IPS-18a (cell line): Measurements from ENCODE around the gene SNRPN.
"Not testable (repeated sequence)": the region's sequence is repeated elsewhere in the genome, so short reads cannot be mapped to it uniquely, and the experiment has no call there.

Experiments
- H3K27ac ChIP-seq: one replicate; pipeline ENCODE4 v1.5.1; 2013; ENCODE audit warnings: low read length
- H3K27me3 ChIP-seq: one replicate; pipeline ENCODE4 v1.6.1; 2013; ENCODE audit warnings: mild to moderate bottlenecking, low read length; ENCODE audit not compliant: control insufficient read depth, insufficient read depth
- H3K36me3 ChIP-seq: one replicate; pipeline ENCODE4 v1.6.1; 2013; ENCODE audit warnings: low read depth, low read length; ENCODE audit not compliant: control insufficient read depth
- H3K4me1 ChIP-seq: one replicate; pipeline ENCODE4 v1.6.1; 2013; ENCODE audit warnings: low read depth, low read length; ENCODE audit not compliant: control insufficient read depth
- H3K4me3 ChIP-seq: one replicate; pipeline ENCODE4 v1.5.1; 2013; ENCODE audit warnings: low read length
- H3K9ac ChIP-seq: one replicate; pipeline ENCODE4 v1.6.1; 2013; ENCODE audit warnings: mild to moderate bottlenecking, low read length, moderate library complexity
- H3K9me3 ChIP-seq: one replicate; pipeline ENCODE4 v1.6.1; 2013; ENCODE audit warnings: low read depth, low read length; ENCODE audit not compliant: control insufficient read depth

The SNRPN gene

GRCh38 chr15:24972707-24973106, 17.9 kb downstream of the SNRPN start:
- H3K9me3 ChIP-seq, H3K4me3 ChIP-seq, H3K27me3 ChIP-seq, H3K9ac ChIP-seq, H3K27ac ChIP-seq, H3K4me1 ChIP-seq: not testable (repeated sequence)
- H3K36me3 ChIP-seq = peaks cover 89% of the 10 kb centered on the region

GRCh38 chr15:24976932-24977331, 22.1 kb downstream of the SNRPN start:
- Histone ChIP-seq H3K4me3 (no peak overlapping the region), H3K9me3 (peaks cover 16% of the 10 kb centered on the region), H3K4me1 (no peaks in the 10 kb centered on the region), H3K36me3 (peaks cover 91% of the 10 kb centered on the region), H3K9ac (no peak overlapping the region), H3K27ac (no peak overlapping the region), H3K27me3 (no peaks in the 10 kb centered on the region)

GRCh38 chr15:24977686-24978085, 22.9 kb downstream of the SNRPN start:
- Histone ChIP-seq H3K36me3 (peaks cover 92% of the 10 kb centered on the region), H3K4me1 (no peaks in the 10 kb centered on the region)

GRCh38 chr15:24985224-24985623, 30.4 kb downstream of the SNRPN start:
- Histone ChIP-seq H3K4me1 (no peaks in the 10 kb centered on the region), H3K27ac (no peak overlapping the region), H3K9me3 (peaks cover 24% of the 10 kb centered on the region), H3K27me3 (no peaks in the 10 kb centered on the region), H3K4me3 (no peak overlapping the region), H3K36me3 (peaks cover 91% of the 10 kb centered on the region), H3K9ac (no peak overlapping the region)

More at GRCh38 chr15:24977686-24978085, 22.9 kb downstream of the SNRPN start:
- H3K4me3 ChIP-seq = no peak overlapping the region
- no peaks in the 10 kb centered on the region for H3K27me3 ChIP-seq
- H3K27ac ChIP-seq = no peak overlapping the region
- peaks cover 23% of the 10 kb centered on the region for H3K9me3 ChIP-seq
- H3K9ac ChIP-seq = no peak overlapping the region

GRCh38 chr15:24986653-24987052, 31.9 kb downstream of the SNRPN start:
- H3K9ac ChIP-seq = no peak overlapping the region
- H3K4me3 ChIP-seq = no peak overlapping the region
- peaks cover 24% of the 10 kb centered on the region for H3K9me3 ChIP-seq
- H3K27ac ChIP-seq = no peak overlapping the region
- H3K27me3 ChIP-seq = no peaks in the 10 kb centered on the region
- peaks cover 81% of the 10 kb centered on the region for H3K36me3 ChIP-seq
- no peaks in the 10 kb centered on the region for H3K4me1 ChIP-seq

GRCh38 chr15:25019434-25019833, 64.6 kb downstream of the SNRPN start:
- H3K4me1 ChIP-seq = no peaks in the 10 kb centered on the region
- no peak overlapping the region for H3K27ac ChIP-seq
- no peak overlapping the region for H3K9ac ChIP-seq
- no peaks in the 10 kb centered on the region for H3K27me3 ChIP-seq
- peaks cover 5% of the 10 kb centered on the region for H3K9me3 ChIP-seq
- H3K4me3 ChIP-seq = no peak overlapping the region
- peaks cover 40% of the 10 kb centered on the region for H3K36me3 ChIP-seq

- H3K4me1 ChIP-seq = no peaks in the 10 kb centered on the region
- peaks cover 61% of the 10 kb centered on the region for H3K36me3 ChIP-seq
- H3K27me3 ChIP-seq = no peaks in the 10 kb centered on the region
- H3K27ac ChIP-seq = no peak overlapping the region
- no peak overlapping the region for H3K9ac ChIP-seq
- H3K9me3 ChIP-seq = peaks cover 10% of the 10 kb centered on the region
- no peak overlapping the region for H3K4me3 ChIP-seq
These were observed 67.4 kb downstream of the SNRPN start for GRCh38 chr15:25022233-25022632.
